PFSK-1 (cell line): ENCODE results near the gene LRMDA.

Source experiments
- FOXP2 ChIP-seq: optimal IDR thresholded peaks from 2 replicates; pipeline ENCODE3; 2011; ENCODE audit warnings: borderline replicate concordance, control low read depth, inconsistent platforms; ENCODE audit not compliant: insufficient read depth; ENCODE audit errors: extremely low read length, extremely low read depth
- POLR2AphosphoS5 ChIP-seq: IDR thresholded peaks from 2 replicates; pipeline ENCODE4 v1.6.1; 2012; ENCODE audit warnings: low read depth, mild to moderate bottlenecking, control low read depth, low read length, moderate library complexity
- REST ChIP-seq, 2 experiments: IDR thresholded peaks; 2 replicates each; pipeline versions ENCODE4 v1.6.1 to v1.8.0; 2011 to 2012; ENCODE audit warnings: low read depth in 2 of 2, low read length in 2 of 2, control low read depth in 1 of 2, inconsistent platforms in 1 of 2, mild to moderate bottlenecking in 1 of 2, moderate library complexity in 1 of 2; ENCODE audit not compliant: insufficient read depth in 1 of 2
- SIN3A ChIP-seq: IDR thresholded peaks from 2 replicates; pipeline ENCODE4 v1.6.1; 2012; ENCODE audit warnings: mild to moderate bottlenecking, low read length, moderate library complexity, borderline replicate concordance; ENCODE audit not compliant: insufficient read depth
- TAF1 ChIP-seq: IDR thresholded peaks from 2 replicates; pipeline ENCODE4 v1.6.1; 2012; ENCODE audit warnings: low read length, control low read depth, borderline replicate concordance; ENCODE audit not compliant: insufficient read depth

GRCh38 chr10:76306856-76307255 lies 875.4 kb downstream of the LRMDA start:
- TF ChIP-seq POLR2AphosphoS5 (no peak), REST (IDR thresholded peaks at IDR 0.05; ENCODE audit: insufficient read depth in 1 of 2, low read depth in 2 of 2, low read length in 2 of 2) (no peak), TAF1 (no peak), FOXP2 (no peak), SIN3A (no peak)
